Measurements from ENCODE around the gene FXYD6. TPM values are rescaled to one million over a fixed set of nuclear protein-coding genes. Genes with fewer than 3 reads are reported as not detected.

The FXYD6 gene
- total RNA-seq, 1 experiment from 2014 or later, result 0.54 TPM

DNA sequence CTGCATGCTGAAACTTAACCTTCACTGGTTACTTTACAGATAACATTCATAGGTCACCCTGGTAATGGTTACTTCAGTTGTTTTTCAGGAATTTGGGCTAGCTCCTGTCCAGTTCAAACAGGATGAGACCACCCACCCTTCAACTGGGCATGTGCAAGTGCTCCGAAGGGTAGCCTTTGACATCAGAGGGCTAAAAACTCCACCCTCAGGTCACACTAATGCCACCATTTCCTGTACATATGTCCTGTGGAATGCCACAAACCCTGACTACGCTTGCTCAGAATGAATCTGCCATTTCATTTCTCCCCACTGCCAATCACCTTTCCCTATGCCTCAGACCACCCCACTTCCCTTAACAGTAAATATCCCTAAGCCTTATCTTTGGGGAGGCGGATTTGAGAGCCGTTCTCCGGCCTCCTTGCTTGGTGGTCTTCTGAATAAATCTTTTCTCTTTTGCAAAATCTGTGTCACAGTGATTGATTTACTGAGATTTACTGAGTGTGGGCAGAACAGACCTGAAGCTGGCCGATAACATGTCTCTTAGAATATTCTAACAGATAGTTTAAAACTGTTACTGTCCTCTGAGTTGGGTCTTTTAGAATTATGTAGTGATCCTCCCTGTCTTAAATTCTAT lies 26.6 kb downstream of the FXYD6 start:
- no peaks in the 10 kb centered on the region for H3K9me3 ChIP-seq (ENCODE audit: control insufficient read depth, insufficient read depth, low read depth, low read length)
- CTCF ChIA-PET, result no interaction called here
- intact Hi-C loops (cut with micrococcal nuclease; ENCODE audit: unreplicated experiment), result no loop called here
- DNase-seq (ENCODE audit: low read depth, low spot score) (no peak), ATAC-seq (no peak)
- H3K27me3 ChIP-seq (ENCODE audit: control insufficient read depth, insufficient read depth, low read length), result peaks cover 34% of the 10 kb centered on the region
- no peak for TF ChIP-seq POLR2AphosphoS5 (IDR thresholded peaks at IDR 0.05; ENCODE audit: low read depth, low read length)
- TF ChIP-seq, protein P1, sequence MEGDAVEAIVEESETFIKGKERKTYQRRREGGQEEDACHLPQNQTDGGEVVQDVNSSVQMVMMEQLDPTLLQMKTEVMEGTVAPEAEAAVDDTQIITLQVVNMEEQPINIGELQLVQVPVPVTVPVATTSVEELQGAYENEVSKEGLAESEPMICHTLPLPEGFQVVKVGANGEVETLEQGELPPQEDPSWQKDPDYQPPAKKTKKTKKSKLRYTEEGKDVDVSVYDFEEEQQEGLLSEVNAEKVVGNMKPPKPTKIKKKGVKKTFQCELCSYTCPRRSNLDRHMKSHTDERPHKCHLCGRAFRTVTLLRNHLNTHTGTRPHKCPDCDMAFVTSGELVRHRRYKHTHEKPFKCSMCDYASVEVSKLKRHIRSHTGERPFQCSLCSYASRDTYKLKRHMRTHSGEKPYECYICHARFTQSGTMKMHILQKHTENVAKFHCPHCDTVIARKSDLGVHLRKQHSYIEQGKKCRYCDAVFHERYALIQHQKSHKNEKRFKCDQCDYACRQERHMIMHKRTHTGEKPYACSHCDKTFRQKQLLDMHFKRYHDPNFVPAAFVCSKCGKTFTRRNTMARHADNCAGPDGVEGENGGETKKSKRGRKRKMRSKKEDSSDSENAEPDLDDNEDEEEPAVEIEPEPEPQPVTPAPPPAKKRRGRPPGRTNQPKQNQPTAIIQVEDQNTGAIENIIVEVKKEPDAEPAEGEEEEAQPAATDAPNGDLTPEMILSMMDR (IDR thresholded peaks at IDR 0.05), result no peak
- no peak for TF ChIP-seq TCF7L2 (IDR thresholded peaks at IDR 0.05; ENCODE audit: low read depth, low read length)
- TF ChIP-seq SIN3A (IDR thresholded peaks at IDR 0.05; ENCODE audit: borderline replicate concordance, insufficient read depth, low read depth, low read length), result no peak
- TF ChIP-seq, protein P2, sequence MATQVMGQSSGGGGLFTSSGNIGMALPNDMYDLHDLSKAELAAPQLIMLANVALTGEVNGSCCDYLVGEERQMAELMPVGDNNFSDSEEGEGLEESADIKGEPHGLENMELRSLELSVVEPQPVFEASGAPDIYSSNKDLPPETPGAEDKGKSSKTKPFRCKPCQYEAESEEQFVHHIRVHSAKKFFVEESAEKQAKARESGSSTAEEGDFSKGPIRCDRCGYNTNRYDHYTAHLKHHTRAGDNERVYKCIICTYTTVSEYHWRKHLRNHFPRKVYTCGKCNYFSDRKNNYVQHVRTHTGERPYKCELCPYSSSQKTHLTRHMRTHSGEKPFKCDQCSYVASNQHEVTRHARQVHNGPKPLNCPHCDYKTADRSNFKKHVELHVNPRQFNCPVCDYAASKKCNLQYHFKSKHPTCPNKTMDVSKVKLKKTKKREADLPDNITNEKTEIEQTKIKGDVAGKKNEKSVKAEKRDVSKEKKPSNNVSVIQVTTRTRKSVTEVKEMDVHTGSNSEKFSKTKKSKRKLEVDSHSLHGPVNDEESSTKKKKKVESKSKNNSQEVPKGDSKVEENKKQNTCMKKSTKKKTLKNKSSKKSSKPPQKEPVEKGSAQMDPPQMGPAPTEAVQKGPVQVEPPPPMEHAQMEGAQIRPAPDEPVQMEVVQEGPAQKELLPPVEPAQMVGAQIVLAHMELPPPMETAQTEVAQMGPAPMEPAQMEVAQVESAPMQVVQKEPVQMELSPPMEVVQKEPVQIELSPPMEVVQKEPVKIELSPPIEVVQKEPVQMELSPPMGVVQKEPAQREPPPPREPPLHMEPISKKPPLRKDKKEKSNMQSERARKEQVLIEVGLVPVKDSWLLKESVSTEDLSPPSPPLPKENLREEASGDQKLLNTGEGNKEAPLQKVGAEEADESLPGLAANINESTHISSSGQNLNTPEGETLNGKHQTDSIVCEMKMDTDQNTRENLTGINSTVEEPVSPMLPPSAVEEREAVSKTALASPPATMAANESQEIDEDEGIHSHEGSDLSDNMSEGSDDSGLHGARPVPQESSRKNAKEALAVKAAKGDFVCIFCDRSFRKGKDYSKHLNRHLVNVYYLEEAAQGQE (IDR thresholded peaks at IDR 0.05; ENCODE audit: insufficient read depth in 1 of 2, low read depth in 2 of 2, low read length in 1 of 2), result no peak
- in situ Hi-C loops (cut with HindIII; ENCODE audit: low pct_unique_long_range_greater_than_20kb, low sequenced_read_pairs), result no loop called here
- no peak overlapping the region for H3K27ac ChIP-seq (ENCODE audit: low read length)
- BruUV-seq (replicated peaks), result no TSS peak
- POLR2A ChIA-PET, result interaction anchor here (0.7 kb wide), 1 partner anchor 503 kb away, joined by 5 read pairs; no protein-coding TSS in a partner anchor
- no peaks in the 10 kb centered on the region for H3K4me1 ChIP-seq (ENCODE audit: control insufficient read depth, insufficient read depth, low read length)
- no peak overlapping the region for H3K4me3 ChIP-seq (ENCODE audit: low read depth in 2 of 2, low read length in 2 of 2)
- H3K36me3 ChIP-seq (ENCODE audit: control insufficient read depth, insufficient read depth, low read length), result no peaks in the 10 kb centered on the region

DNA sequence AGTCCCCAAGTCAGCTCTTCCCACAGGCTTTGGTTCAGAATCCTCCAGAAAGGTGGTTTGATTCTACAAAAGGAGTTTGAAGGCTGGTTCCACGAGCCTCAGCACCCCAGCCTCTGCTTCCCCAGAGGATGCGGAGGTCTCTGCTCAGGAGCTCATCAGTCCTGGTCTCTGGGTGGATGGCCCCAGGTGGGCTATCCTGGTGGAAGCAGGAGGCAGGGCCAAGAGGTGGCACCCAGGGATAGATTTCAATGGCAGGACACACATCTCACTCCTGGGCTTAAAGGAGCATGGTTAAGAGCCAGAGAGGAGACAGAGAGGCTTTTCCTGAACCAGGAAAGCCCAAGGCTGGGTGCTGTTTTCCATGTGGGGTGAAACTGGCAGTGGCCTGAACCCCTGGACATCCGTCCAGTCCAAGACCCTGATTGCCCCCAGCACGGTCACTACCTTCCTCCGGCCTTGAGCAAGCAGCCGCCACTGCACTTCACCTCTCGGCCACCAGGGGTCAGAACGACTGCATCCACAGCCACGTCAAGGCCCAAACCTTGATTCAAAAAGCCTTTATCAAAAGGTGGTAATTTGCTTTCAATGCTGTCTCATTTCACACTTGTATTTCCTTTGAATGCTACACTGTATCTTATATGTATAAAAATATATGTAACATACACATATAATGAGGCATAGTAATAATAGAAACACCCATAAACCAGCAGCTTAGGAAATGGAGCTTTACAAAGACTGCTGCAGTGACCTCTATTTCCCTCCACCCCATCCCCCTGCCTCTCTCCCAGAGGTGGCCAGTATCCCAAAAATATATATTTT lies 32.6 kb downstream of the FXYD6 start:
- POLR2A ChIA-PET, result no interaction called here
- CTCF ChIA-PET, result interaction anchor here (0.5 to 2.2 kb wide), 7 partner anchors 16 to 209 kb away, joined by 3 to 34 read pairs (median 4); no protein-coding TSS in a partner anchor
- no peak overlapping the region for H3K27ac ChIP-seq (ENCODE audit: low read length)
- peak; percentile 90 for ATAC-seq
- intact Hi-C loops (cut with micrococcal nuclease; ENCODE audit: unreplicated experiment), result loop anchor here (1.0 kb wide), 2 partner anchors 103 to 209 kb away; no protein-coding TSS in a partner anchor
- H3K4me3 ChIP-seq (ENCODE audit: low read depth in 2 of 2, low read length in 2 of 2), result no peak overlapping the region
- peaks cover 20% of the 10 kb centered on the region for H3K27me3 ChIP-seq (ENCODE audit: control insufficient read depth, insufficient read depth, low read length)
- no peaks in the 10 kb centered on the region for H3K9me3 ChIP-seq (ENCODE audit: control insufficient read depth, insufficient read depth, low read depth, low read length)
- in situ Hi-C loops (cut with HindIII; ENCODE audit: low pct_unique_long_range_greater_than_20kb, low sequenced_read_pairs), result no loop called here
- H3K36me3 ChIP-seq (ENCODE audit: control insufficient read depth, insufficient read depth, low read length), result no peaks in the 10 kb centered on the region
- TF ChIP-seq POLR2AphosphoS5 (IDR thresholded peaks at IDR 0.05; ENCODE audit: low read depth, low read length) (no peak), TCF7L2 (IDR thresholded peaks at IDR 0.05; ENCODE audit: low read depth, low read length) (no peak)
- TF ChIP-seq, protein P2 (IDR thresholded peaks at IDR 0.05; ENCODE audit: insufficient read depth in 1 of 2, low read depth in 2 of 2, low read length in 1 of 2), result 0 out of 4 replicates have a peak, but pooled peaks of 1 of the 2 experiments have one; percentile 47
- TF ChIP-seq, protein P1 (IDR thresholded peaks at IDR 0.05), result peak; percentile 98
- BruUV-seq (replicated peaks), result no TSS peak
- peak; percentile 54 for DNase-seq (ENCODE audit: low read depth, low spot score)
- no peaks in the 10 kb centered on the region for H3K4me1 ChIP-seq (ENCODE audit: control insufficient read depth, insufficient read depth, low read length)

Measured in Panc1 (cell line).